ENCODE data around the gene CLN6.
"Not testable (repeated sequence)": the region's sequence is repeated elsewhere in the genome, so short reads cannot be mapped to it uniquely, and the experiment has no call there.

DNA sequence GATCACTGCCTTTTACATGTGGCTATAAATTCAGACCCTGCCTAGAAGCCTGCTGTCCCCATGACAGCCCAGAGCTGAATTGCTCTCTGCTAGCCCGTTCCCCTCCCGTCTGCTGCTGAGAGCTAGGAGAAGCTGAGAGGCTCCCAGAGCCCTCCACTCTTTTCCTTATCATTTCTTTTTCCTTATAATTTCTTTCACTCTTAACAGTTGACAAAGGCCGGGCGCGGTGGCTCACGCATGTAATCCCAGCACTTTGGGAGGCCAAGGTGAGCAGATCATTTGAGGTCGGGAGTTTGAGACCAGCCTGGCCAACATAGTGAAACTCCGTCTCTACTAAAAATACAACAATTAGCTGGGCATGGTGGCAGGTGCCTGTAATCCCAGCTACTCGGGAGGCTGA is 5.0 kb upstream of the CLN6 start:
- TF ChIP-seq, protein P1, sequence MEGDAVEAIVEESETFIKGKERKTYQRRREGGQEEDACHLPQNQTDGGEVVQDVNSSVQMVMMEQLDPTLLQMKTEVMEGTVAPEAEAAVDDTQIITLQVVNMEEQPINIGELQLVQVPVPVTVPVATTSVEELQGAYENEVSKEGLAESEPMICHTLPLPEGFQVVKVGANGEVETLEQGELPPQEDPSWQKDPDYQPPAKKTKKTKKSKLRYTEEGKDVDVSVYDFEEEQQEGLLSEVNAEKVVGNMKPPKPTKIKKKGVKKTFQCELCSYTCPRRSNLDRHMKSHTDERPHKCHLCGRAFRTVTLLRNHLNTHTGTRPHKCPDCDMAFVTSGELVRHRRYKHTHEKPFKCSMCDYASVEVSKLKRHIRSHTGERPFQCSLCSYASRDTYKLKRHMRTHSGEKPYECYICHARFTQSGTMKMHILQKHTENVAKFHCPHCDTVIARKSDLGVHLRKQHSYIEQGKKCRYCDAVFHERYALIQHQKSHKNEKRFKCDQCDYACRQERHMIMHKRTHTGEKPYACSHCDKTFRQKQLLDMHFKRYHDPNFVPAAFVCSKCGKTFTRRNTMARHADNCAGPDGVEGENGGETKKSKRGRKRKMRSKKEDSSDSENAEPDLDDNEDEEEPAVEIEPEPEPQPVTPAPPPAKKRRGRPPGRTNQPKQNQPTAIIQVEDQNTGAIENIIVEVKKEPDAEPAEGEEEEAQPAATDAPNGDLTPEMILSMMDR (IDR thresholded peaks at IDR 0.05) = not testable (repeated sequence)
- not testable (repeated sequence) for TF ChIP-seq EZH2phosphoT487, EZH2 (IDR thresholded peaks at IDR 0.05)
